HG03196 (cell line): ENCODE measurements around the gene EIF3I.

Source experiments
- ATAC-seq: cut with Tn5 transposase; IDR thresholded peaks from one replicate; pipeline ENCODE4 v1.9.1; 2021; ENCODE audit not compliant: unreplicated experiment

EIF3I gene

GRCh38 chr1:32221980-32222755 lies at the start of gene EIF3I, which contains the start of gene TMEM234:
TSS of gene EIF3I (plus strand) at chr1:32222407. CDS start at chr1:32222442, 35 bp downstream.
TSS of gene TMEM234 (minus strand) at chr1:32222353. CDS start at chr1:32222322, 31 bp downstream.
- ATAC-seq = peak; percentile 83

DNA sequence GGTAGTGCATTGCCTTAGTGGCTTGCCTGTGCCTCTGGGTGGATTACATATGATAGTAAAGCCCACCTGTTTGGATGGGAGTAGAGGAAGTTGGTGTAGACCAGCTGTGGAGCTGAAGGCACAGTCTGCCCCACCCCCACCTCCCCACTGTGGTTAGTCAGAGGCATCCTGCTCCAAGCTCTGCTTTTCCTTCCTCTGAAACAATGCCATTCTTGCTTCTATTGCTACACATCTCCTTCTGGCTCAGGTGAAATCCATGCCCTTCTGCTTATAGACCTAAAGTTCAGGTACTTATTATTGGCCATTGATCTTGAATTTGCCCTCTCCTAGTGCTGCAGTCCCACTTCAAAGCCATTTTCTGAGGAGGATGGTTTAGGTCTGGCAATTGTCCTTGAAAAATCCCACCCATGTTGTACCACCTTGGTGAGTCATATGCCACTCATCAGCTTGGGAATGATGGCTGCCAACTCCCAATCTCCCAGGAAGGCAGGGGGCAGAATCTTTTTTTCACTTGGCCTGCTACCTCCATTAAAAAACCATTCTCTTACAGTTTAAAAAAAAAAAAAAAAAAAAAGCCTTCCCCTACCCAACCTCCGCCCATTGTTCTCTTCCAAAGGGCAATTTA lies 49.5 kb upstream of the EIF3I start:
- ATAC-seq = no peak

DNA sequence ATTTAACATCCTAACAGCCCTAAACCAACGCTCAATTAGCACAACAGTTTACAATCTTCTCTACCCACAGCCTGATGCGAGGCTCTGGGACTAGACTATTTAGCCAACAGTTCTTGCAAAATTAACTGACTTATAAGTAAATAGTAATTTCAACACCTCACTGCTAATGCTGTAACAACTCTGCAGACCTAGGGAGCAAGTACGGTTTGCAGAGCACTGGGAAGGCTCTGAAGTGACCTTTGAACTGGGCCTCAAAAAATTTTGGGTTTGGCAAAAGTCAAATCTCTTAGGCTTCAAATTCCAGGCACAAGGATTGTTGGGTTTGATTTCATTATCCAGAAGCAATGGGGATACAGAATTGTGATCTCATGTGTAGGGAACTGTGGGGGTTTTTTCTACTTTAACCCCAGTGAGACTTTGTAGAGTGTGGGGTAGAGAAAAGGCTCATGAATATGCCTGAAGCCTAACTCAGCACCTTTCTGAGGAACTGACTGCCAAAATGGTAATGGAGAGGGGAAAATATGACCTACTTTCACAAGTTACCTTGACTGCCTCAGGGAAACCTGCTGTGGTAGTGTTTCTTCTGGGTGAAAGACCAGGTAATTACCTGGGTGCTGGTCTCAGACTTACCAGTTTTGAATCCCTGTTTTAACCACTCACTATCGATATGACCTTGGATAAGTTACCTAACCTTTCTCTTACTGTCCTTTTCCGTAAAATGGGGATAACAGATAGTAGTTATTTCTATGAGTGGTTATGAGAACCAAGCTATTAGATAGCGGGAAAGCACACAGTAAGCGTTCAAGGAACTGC lies 43.6 kb upstream of the EIF3I start:
- ATAC-seq = no peak

DNA sequence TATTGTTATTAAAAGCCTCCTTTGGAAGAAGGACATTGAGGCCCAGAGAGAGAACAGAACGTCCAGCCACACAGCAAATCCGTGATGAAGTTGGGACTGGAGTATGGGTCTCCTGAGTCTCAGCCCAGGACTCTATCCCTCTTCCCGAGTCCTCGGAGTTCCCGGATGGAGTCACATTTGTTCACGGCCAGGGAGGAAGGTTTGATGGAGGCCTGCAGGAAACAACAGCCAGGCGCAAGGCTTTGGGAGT lies 43.1 kb upstream of the EIF3I start:
- no peak for ATAC-seq

- ATAC-seq = peak; percentile 81
Observed at GRCh38 chr1:32179443-32180185, 42.6 kb upstream of the EIF3I start, which contains the start of gene TXLNA. TSS of gene TXLNA (plus strand) at chr1:32179675. CDS start at chr1:32180346, 671 bp downstream.

DNA sequence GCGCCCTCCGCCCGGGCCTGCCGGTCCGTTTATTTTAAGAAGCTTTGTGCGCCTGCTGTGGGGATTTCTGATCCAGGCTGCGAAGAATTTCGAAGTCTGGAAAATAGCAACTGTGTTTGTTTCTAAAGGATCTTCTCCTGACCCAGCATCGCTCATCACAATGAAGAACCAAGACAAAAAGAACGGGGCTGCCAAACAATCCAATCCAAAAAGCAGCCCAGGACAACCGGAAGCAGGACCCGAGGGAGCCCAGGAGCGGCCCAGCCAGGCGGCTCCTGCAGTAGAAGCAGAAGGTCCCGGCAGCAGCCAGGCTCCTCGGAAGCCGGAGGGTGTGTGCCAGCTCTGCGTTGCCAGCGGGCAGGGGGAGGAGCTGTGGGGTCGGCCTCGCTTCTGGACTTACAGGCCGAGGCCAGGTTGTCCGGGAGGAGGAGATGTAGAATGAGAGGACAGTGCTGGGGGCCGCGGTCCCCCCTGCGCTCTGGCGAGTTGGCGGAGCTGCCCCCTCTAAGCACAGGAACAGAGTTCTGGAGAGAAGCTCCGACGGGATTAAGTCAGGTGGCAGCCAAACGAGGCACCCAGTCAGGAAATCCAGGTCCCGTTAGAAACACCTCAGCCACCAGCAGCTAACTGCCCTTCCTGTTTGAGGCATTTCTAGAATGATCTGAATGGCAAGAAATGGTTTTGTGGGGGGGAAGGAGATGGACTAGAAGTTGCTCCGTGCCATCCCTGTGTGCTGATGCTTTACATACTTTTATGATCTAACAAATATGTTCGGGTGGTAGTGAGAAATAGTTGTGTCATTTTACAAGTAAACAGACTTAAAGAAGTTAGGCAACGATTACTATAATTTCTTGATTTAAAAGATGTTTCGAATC lies 41.8 kb upstream of the EIF3I start:
- ATAC-seq = no peak

DNA sequence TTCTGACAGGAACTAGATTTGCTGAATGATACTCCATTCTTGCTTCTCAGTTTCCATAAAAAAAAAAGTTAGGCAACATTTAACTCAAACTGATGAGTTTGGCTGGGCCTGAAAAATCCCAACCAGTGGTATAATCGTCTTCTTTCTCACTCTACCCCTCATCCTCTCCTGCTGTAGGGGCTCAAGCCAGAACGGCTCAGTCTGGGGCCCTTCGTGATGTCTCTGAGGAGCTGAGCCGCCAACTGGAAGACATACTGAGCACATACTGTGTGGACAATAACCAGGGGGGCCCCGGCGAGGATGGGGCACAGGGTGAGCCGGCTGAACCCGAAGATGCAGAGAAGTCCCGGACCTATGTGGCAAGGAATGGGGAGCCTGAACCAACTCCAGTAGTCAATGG lies 41.1 kb upstream of the EIF3I start:
- ATAC-seq = no peak

DNA sequence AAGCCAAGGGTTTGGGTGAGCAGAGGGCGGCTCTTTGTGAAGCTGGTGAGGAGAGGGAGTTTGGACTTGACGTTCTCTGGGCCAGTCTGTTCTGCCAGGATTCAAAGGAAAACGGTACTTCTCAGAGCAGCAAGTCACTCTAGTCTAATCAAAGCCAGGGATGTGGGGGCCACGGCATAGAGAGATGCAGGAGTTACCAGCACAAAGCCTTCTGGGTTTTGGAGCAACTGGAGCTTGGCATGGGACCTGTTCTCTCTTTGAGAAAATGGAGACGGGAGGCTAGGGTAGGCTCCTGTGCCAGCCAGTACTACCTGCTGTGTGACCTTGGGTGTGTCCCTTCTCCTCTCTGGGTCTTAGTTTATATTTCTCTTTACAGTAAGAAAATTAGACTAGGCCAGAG lies 40.6 kb upstream of the EIF3I start:
- ATAC-seq = no peak

DNA sequence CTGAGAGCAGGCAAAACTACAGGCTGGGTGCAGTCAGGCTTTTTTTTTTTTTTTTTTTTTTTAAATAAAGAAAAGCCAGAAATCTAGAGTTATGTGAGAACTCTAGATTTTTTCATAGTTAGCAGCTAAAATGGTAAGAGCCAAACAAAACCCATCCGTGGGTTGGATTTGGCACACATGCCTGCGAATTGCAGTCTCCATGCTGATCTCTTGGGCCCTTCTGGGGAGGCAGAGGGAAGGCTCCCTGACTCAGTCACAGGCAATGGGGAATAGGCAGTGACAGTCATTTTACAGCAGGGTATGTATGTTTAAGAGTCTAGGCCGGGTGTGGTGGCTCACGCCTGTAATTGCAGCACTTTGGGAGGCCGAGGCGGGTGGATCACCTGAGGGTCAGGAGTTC lies 40.1 kb upstream of the EIF3I start:
- ATAC-seq = no peak

- no peak for ATAC-seq
Observed at GRCh38 chr1:32184650-32185049, 37.6 kb upstream of the EIF3I start.

DNA sequence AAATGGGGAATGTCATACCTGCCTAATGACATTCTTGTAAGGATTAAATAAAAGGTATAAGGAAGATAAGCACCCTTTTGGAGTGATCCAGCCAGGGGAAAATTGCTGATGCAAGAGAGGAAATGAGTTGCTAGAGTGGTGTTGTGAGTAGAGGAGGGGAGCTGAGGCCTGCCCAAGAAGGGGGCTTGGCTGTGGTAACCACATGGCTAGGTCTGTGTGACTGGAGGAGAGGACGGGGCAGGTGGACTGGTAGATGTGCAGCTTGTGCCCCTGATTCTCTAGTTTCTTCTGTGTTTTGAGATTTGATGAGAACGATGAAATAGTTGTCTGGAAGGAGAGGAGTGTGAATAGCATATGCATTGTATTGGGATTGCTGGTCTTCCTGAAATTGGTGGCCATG lies 36.1 kb upstream of the EIF3I start:
- no peak for ATAC-seq

DNA sequence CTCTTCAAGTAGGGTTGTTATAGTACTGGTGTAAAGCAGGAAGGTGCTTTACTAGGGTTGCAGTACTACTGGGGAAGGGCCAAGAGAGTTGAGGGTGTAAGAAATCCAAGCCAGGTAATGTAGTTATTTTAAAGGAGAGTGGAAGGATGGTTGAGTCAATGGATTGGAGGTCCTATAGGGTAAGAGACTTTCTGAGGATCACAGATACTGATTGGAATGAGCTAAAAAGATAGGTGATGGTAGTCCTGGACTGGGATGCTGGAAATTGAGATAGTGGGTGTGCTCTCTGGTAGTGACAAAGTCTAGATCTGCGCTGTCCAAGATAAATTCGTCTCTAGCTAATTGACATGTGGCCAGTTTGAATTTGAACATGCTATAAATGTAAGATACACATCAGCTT lies 35.7 kb upstream of the EIF3I start:
- no peak for ATAC-seq

DNA sequence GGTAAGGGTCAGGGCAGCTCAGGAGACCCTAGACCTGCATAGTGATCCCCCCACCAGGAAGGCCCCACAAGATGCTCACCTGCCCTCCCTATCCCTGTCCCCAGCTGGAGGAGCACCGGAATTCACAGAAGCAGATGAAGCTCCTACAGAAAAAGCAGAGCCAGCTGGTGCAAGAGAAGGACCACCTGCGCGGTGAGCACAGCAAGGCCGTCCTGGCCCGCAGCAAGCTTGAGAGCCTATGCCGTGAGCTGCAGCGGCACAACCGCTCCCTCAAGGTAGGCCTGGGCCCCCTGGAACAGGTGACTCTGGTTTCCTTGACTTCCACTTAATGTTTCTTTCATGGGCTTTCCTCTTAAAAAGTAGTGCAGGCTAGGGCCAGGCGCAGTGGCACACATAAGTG lies 34.4 kb upstream of the EIF3I start:
- ATAC-seq = no peak

GRCh38 chr1:32192220-32192948 lies 29.8 kb upstream of the EIF3I start:
- ATAC-seq = no peak

DNA sequence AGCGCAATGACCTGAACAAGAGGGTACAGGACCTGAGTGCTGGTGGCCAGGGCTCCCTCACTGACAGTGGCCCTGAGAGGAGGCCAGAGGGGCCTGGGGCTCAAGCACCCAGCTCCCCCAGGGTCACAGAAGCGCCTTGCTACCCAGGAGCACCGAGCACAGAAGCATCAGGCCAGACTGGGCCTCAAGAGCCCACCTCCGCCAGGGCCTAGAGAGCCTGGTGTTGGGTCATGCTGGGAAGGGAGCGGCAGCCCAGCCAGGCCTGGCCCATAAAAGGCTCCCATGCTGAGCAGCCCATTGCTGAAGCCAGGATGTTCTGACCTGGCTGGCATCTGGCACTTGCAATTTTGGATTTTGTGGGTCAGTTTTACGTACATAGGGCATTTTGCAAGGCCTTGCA lies 27.2 kb upstream of the EIF3I start:
- no peak for ATAC-seq

GRCh38 chr1:32195531-32195930 lies 26.7 kb upstream of the EIF3I start:
- ATAC-seq = no peak

DNA sequence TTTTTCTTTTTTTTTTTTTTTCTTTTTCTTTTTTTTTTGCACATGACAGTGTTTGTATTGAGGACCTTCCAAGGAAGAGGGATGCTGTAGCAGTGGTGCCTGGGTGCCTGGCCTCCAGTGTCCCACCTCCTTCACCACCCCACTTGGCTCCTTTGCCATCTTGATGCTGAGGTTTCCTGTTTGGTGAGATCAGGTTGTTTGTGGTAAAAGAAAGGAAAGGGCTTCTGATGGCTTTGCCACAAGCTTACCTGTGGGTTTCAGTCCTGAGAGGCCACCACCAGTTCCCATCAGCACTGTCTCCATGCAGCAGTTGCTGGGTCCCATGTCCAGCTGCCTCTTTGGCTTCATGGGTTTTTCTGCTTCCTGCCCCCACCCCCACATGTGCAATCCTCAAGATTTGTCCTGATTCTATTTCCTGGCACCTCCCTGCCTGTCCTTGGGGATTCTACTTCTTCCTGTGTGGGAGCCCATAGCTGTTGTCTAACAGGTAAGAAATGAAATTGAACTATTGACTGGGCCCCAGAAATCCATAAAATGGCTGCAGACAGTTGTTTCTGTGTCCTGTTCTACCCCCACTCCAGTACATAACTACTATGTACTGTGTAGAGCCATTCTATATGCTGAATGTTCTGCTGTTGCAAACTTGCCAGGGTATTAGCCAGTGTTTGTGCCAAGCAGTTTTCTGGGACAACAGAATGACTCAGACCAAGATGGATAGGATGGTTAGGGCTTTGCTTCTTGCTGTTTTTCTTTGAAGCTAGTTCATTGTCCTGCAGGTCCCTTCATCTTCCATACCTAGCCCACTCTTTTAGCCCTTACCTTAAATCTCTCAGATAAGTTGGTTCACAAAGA lies 26.0 kb upstream of the EIF3I start:
- ATAC-seq = no peak

DNA sequence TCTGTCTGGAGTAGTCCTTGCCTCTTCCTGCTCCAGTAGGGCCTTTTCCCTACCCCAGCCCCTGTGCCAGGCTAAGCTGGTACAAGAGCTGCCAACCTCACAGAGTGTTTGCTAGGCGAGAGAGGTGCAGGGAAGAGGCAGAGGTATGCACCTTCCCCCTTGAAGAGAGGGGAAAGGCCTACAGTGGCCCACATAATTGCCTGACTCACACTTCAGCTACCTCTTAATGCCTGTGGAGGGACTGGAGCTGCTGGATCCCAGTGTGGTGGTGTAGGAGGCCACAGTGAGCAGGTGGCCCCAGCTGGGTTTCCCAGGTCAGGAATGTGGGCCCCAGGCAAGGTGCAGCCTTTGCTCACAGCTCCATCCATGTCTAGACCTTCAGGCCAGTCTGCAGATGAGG lies 25.1 kb upstream of the EIF3I start:
- no peak for ATAC-seq

DNA sequence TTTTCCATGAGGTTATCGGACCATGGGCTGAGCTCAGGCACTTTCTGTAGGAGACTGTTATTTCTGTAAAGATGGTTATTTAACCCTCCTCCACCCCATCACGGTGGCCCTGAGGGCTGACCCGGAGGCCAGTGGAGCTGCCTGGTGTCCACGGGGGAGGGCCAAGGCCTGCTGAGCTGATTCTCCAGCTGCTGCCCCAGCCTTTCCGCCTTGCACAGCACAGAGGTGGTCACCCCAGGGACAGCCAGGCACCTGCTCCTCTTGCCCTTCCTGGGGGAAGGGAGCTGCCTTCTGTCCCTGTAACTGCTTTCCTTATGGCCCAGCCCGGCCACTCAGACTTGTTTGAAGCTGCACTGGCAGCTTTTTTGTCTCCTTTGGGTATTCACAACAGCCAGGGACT lies 24.4 kb upstream of the EIF3I start:
- no peak for ATAC-seq
